RWPE1 (cell line): ENCODE results near the gene GZMM.
A peak's percentile ranks its signal among the peaks of the same experiment; 100 is the strongest.

Experiments used
- CTCF ChIA-PET: fragments of 350-600 bp; sonication (Branson Sonifier 250); formaldehyde crosslinking; extraction: SDS; loops from one replicate; lab custom pipeline; 2021; lab: Yijun Ruan, JAX
- POLR2A ChIA-PET: fragments of 400-600 bp; formaldehyde crosslinking; extraction: SDS; loops from one replicate; lab custom pipeline; 2020; ENCODE audit warnings: antibody characterized with exemption; ENCODE audit not compliant: low non-redundant PET; lab: Yijun Ruan, JAX
- DNase-seq: peaks from one replicate; pipeline ENCODE4 v3.0.0; 2012; ENCODE audit warnings: low spot score
- H3K27ac ChIP-seq: fragments of 450-650 bp; 2 replicates; pipeline ENCODE4 v1.5.1; 2017
- CTCF ChIP-seq: fragments of 450-650 bp; conservative IDR thresholded peaks from 2 replicates; pipeline ENCODE4 v1.5.1; 2017; ENCODE audit warnings: low read depth, mild to moderate bottlenecking

The GZMM gene

GRCh38 chr19:570937-571565, 27.2 kb downstream of the GZMM start:
- H3K27ac ChIP-seq: peak overlapping the region; percentile 99
- ChIA-PET POLR2A (no interaction called here), CTCF (no interaction called here)
- no peak for DNase-seq
- no peak for TF ChIP-seq CTCF

GRCh38 chr19:571566-571974, 27.7 kb downstream of the GZMM start:
- peak overlapping the region; percentile 99 for H3K27ac ChIP-seq
- TF ChIP-seq CTCF: no peak
- no peak for DNase-seq
- ChIA-PET POLR2A (interaction anchor here (0.5 kb wide), 1 partner anchor 14 kb away, joined by 4 read pairs; no protein-coding TSS in a partner anchor), CTCF (interaction anchor here (0.7 to 1.3 kb wide), 2 partner anchors 12 to 109 kb away, joined by 3 to 4 read pairs; no protein-coding TSS in a partner anchor)

- peak within 1 kb of the TSS; percentile 99 for H3K27ac ChIP-seq
- ChIA-PET POLR2A (interaction anchor here (0.5 to 1.0 kb wide), 2 partner anchors 14 to 40 kb away, joined by 4 to 5 read pairs; no protein-coding TSS in a partner anchor), CTCF (interaction anchor here (0.7 to 1.3 kb wide), 3 partner anchors 12 to 108 kb away, joined by 3 to 5 read pairs (median 4); no protein-coding TSS in a partner anchor)
- DNase-seq: peak; percentile 98
- TF ChIP-seq CTCF: no peak
These were observed 28.4 kb downstream of the GZMM start, which contains the start of gene BSG for GRCh38 chr19:572140-572742. BSG (plus strand) TSS chr19:572596; CDS start chr19:572635, 39 bp downstream.

- CTCF ChIA-PET: interaction anchor here (0.9 to 1.3 kb wide), 2 partner anchors 11 to 63 kb away, joined by 4 to 5 read pairs; no protein-coding TSS in a partner anchor
- H3K27ac ChIP-seq: peak overlapping the region; percentile 99
- POLR2A ChIA-PET: interaction anchor here (1.0 kb wide), 1 partner anchor 41 kb away, joined by 5 read pairs; no protein-coding TSS in a partner anchor
- TF ChIP-seq CTCF: no peak
- DNase-seq: peak; percentile 71
These were observed 29.1 kb downstream of the GZMM start for GRCh38 chr19:572743-573518.

- TF ChIP-seq CTCF: no peak
These were observed 29.6 kb downstream of the GZMM start for GRCh38 chr19:573519-573825.

More at GRCh38 chr19:573519-573825, 29.6 kb downstream of the GZMM start:
- ChIA-PET POLR2A (interaction anchor here (0.7 kb wide), 1 partner anchor 44 kb away, joined by 3 read pairs; no protein-coding TSS in a partner anchor), CTCF (no interaction called here)
- no peak for DNase-seq
- peak overlapping the region; percentile 99 for H3K27ac ChIP-seq
